ENCODE results near the gene CARMIL1.

Gene CARMIL1

DNA sequence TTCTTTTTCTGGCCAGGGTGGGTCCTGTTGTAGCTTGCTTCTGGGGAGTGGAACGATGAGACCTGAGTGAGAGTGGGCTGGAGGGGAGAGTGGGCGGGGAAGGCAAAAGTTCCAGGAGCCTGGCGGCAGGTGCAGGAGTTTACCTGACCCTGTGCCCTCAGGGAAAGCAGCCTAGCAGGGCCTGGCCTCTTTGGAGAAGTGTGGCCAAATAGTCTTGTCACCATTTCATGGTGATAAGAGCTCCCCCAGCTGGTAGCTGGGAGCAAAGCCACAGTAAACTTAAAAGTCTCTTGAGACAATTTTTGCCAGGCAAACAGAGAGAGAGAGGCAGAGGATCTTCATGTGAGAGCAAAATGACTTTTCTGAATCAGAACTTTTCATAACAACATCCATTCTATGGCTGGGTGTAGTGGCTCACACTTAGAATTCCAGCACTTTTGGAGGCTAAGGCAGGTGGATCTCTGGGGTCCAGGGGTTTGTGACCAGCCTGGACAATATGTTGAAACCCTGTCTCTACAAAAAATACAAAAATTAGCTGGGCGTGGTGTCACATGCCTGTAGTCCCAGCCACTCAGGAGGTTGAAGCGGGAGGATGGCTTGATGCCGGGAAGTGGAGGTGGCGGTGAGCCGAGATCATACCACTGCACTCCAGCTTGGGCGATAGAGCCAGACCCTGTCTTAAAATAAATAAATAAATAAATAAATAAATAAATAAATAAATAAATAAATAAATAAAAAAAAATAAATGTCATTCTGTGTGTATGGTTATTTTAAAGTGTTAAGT, 211.0 kb downstream of the CARMIL1 start:
- FAIRE-seq (peak; percentile 4), DNase-seq (ENCODE audit: insufficient read length, low spot score) (peak; percentile 64)

DNA sequence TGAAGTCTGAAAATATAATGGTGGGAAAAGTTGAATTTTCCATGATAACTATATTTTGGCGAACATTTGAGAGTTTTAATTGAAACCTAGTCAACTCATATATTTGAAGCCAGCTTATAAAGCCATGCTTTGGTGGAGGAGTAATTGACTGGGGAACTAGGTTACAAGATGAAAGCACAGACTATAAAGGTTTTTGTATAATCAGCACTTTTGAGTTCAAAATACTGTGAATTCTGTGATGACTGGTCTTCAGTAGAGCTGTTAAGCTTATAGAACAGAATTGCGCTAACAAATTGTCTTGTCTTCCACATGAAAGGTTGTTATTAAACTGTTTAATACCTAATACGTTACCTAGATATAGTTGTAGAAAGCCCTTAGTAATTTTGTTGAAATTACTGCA, 213.8 kb downstream of the CARMIL1 start:
- DNase-seq (ENCODE audit: insufficient read length, low spot score) (no peak), FAIRE-seq (no peak)

- no peak for FAIRE-seq
- no peak for DNase-seq (ENCODE audit: insufficient read length, low spot score)
These were observed 215.3 kb downstream of the CARMIL1 start for GRCh38 chr6:25494469-25494868.

- no peak for DNase-seq (ENCODE audit: insufficient read length, low spot score)
- FAIRE-seq = no peak
These were observed 218.3 kb downstream of the CARMIL1 start for GRCh38 chr6:25497383-25498040.

GRCh38 chr6:25498505-25498904, 219.3 kb downstream of the CARMIL1 start:
- FAIRE-seq = no peak

DNA sequence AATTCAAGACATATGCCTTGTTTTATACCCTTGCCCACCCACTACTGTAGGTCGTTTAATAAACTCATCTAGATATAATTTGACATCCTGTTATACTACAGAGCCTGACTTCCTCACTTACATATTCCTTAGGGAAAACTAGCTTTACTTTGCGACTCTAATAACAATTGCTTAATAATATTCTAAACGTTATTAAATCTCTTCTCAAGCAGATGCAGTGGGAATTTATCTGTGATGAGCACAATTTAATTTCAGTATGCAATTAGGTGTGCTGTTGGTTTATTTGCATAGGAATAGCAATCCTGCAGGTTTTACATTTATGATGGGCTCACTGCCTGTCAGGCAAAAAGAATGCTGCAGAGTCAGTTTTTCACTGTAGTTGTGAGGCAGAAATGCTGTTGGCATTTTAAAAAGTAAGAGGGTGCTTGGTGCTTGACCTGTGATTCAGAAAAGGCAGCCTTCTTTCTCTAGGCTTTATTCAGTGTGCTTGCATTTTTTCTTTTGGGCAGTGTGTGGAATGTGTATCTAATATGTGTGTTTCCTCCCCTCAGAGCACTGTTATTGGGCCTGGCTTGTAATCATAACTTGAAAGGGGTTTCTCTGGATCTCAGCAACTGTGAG, 220.6 kb downstream of the CARMIL1 start:
- FAIRE-seq (no peak), DNase-seq (ENCODE audit: insufficient read length, low spot score) (no peak)

More at GRCh38 chr6:25498505-25498904, 219.3 kb downstream of the CARMIL1 start:
- DNase-seq (ENCODE audit: insufficient read length, low spot score) = no peak

GRCh38 chr6:25503686-25504085, 224.5 kb downstream of the CARMIL1 start:
- no peak for DNase-seq (ENCODE audit: insufficient read length, low spot score)
- FAIRE-seq = no peak

- FAIRE-seq = no peak
These were observed 225.5 kb downstream of the CARMIL1 start for GRCh38 chr6:25504661-25505060.

GRCh38 chr6:25506020-25506419, 226.8 kb downstream of the CARMIL1 start:
- FAIRE-seq (peak; percentile 65), DNase-seq (ENCODE audit: insufficient read length, low spot score) (no peak)

More at GRCh38 chr6:25504661-25505060, 225.5 kb downstream of the CARMIL1 start:
- no peak for DNase-seq (ENCODE audit: insufficient read length, low spot score)

DNA sequence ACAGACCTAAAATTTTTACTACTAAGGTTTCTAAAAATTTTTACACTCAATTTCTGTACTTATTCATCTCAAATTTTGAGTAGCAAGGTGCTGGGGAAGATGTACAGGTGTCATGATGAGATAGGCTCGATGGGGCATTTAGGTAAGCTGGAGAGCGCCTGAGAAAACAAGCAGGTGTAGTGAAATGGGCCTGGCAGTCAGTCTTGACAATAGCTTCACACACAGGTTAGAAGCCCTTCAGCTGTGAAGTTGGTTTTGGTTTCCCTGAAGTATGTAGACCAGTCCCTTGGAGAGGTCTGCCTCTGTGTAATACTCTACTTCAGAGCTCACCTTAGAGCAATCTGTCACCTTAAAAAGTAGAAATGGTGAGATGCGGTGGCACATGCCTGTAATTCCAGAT, 228.9 kb downstream of the CARMIL1 start:
- DNase-seq (ENCODE audit: insufficient read length, low spot score) = no peak
- FAIRE-seq = no peak

DNA sequence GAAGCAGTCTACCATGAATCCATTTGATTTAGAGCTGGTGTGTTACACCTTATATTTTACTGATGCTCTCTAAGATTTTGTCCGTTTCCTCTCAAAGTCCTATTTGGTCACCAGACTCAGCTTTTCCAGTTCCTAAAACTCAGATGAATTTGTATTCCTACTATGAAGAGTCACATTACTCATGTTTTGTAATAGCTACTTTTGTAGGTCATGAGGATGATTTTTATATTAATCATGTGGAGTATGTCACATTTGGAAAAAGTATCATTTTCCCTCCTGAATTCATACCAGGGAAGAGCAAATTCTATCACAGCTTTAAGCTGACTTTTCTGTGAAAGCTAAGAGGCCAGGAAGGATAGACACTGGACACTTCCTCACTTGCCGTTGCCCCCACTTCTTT, 232.2 kb downstream of the CARMIL1 start:
- no peak for DNase-seq (ENCODE audit: insufficient read length, low spot score)
- FAIRE-seq = no peak

GRCh38 chr6:25512560-25512959, 233.4 kb downstream of the CARMIL1 start:
- FAIRE-seq (no peak), DNase-seq (ENCODE audit: insufficient read length, low spot score) (no peak)

- DNase-seq (ENCODE audit: insufficient read length, low spot score) = no peak
- FAIRE-seq = no peak
These were observed 240.7 kb downstream of the CARMIL1 start for GRCh38 chr6:25519856-25520255.

GRCh38 chr6:25524542-25524941, 245.4 kb downstream of the CARMIL1 start:
- no peak for DNase-seq (ENCODE audit: insufficient read length, low spot score)
- FAIRE-seq = no peak

- FAIRE-seq = no peak
- DNase-seq (ENCODE audit: insufficient read length, low spot score) = no peak
These were observed 245.9 kb downstream of the CARMIL1 start for GRCh38 chr6:25525078-25525477.

GRCh38 chr6:25534942-25535631, 255.9 kb downstream of the CARMIL1 start:
- no peak for DNase-seq (ENCODE audit: insufficient read length, low spot score)
- no peak for FAIRE-seq

- FAIRE-seq = no peak
- no peak for DNase-seq (ENCODE audit: insufficient read length, low spot score)
These were observed 256.6 kb downstream of the CARMIL1 start for GRCh38 chr6:25535632-25536225.

- DNase-seq (ENCODE audit: insufficient read length, low spot score) (no peak), FAIRE-seq (no peak)
These were observed 257.6 kb downstream of the CARMIL1 start for GRCh38 chr6:25536781-25537180.

GRCh38 chr6:25537349-25538018, 258.3 kb downstream of the CARMIL1 start:
- FAIRE-seq (no peak), DNase-seq (ENCODE audit: insufficient read length, low spot score) (no peak)

DNA sequence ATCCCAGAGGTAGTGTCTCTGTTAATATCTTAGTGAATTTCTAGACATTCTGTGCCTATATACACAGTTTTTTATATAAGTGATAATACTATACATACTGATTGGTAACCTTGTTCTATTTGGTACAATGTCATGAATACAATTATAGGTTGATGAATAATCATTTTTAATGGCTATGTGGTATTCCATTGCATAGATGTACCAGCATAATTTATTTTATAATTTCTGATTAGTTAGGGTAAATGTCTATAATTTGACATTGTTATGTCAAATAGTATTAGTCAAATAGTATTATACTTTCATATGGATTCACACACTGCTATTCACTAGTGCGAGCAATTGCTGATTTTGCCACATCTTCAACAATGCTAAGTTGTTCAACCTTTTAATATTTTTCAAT, 262.1 kb downstream of the CARMIL1 start:
- FAIRE-seq = no peak

More for the DNA sequence above, 262.1 kb downstream of the CARMIL1 start:
- DNase-seq (ENCODE audit: insufficient read length, low spot score) = no peak

Measured in HTR-8/SVneo (cell line).